Keratinocyte (primary cell): ENCODE data around the gene PLA2G2E. TPM values are rescaled to one million over a fixed set of nuclear protein-coding genes. Genes with fewer than 3 reads are reported as not detected.

ENCODE experiments used
- DNase-seq: peaks from one replicate; pipeline ENCODE4 v3.0.0-alpha.2; 2011; ENCODE audit warnings: low read depth, missing footprints, low spot score
- FAIRE-seq: peaks from 2 replicates; lab custom pipeline; 2011; peaks lifted over from hg19 to GRCh38; lab: Jason Lieb, UNC
- H2AFZ ChIP-seq: 2 replicates; pipeline ENCODE4 v1.6.0; 2012; ENCODE audit warnings: low read length, control low read depth, inconsistent platforms; ENCODE audit not compliant: control insufficient read depth
- H3K27ac ChIP-seq: 2 replicates; pipeline ENCODE4 v1.5.1; 2011; ENCODE audit warnings: low read length; ENCODE audit not compliant: control insufficient read depth, insufficient read depth
- H3K27me3 ChIP-seq: 3 replicates; pipeline ENCODE4 v1.6.0; 2011; ENCODE audit warnings: low read length; ENCODE audit not compliant: control insufficient read depth, insufficient read depth; ENCODE audit errors: extremely low read depth
- H3K36me3 ChIP-seq, 2 experiments: 2 replicates in 1 of 2; 3 replicates in 1 of 2; pipeline ENCODE4 v1.5.1; 2011; ENCODE audit warnings: low read length in 2 of 2, mild to moderate bottlenecking in 1 of 2; ENCODE audit not compliant: control insufficient read depth in 2 of 2, insufficient read depth in 2 of 2; ENCODE audit errors: extremely low read depth in 1 of 2
- H3K4me1 ChIP-seq: 3 replicates; pipeline ENCODE4 v1.5.1; 2011; ENCODE audit warnings: low read length; ENCODE audit not compliant: control insufficient read depth, insufficient read depth; ENCODE audit errors: extremely low read depth
- H3K4me2 ChIP-seq: 3 replicates; pipeline ENCODE4 v1.6.0; 2011; ENCODE audit warnings: low read depth, low read length; ENCODE audit not compliant: control insufficient read depth, insufficient read depth; ENCODE audit errors: extremely low read depth
- H3K4me3 ChIP-seq, 3 experiments: fragments of 200-600 bp in 1 of 3; sonication (generic) in 1 of 3; 2 replicates in 2 of 3; 3 replicates in 1 of 3; pipeline ENCODE4 v1.5.1; 2011 to 2016; ENCODE audit warnings: low read length in 3 of 3, mild to moderate bottlenecking in 3 of 3, control low read depth in 2 of 3, inconsistent platforms in 1 of 3, low read depth in 1 of 3, mixed read lengths in 1 of 3, mixed run types in 1 of 3, moderate library complexity in 1 of 3; ENCODE audit not compliant: control insufficient read depth in 2 of 3, insufficient read depth in 2 of 3; ENCODE audit errors: extremely low read depth in 1 of 3
- H3K79me2 ChIP-seq: 2 replicates; pipeline ENCODE4 v1.6.0; 2012; ENCODE audit warnings: low read length; ENCODE audit not compliant: control insufficient read depth, insufficient read depth
- H3K9ac ChIP-seq: 3 replicates; pipeline ENCODE4 v1.6.0; 2011; ENCODE audit warnings: low read length; ENCODE audit not compliant: control insufficient read depth, insufficient read depth; ENCODE audit errors: extremely low read depth
- H3K9me1 ChIP-seq: 3 replicates; pipeline ENCODE4 v1.6.0; 2011; ENCODE audit warnings: low read length; ENCODE audit not compliant: control insufficient read depth, insufficient read depth; ENCODE audit errors: extremely low read depth
- H3K9me3 ChIP-seq: 2 replicates; pipeline ENCODE4 v1.5.1; 2012; ENCODE audit warnings: low read depth, low read length; ENCODE audit not compliant: control insufficient read depth
- H4K20me1 ChIP-seq: 3 replicates; pipeline ENCODE4 v1.6.0; 2011; ENCODE audit warnings: low read length; ENCODE audit not compliant: control insufficient read depth, insufficient read depth; ENCODE audit errors: extremely low read depth
- EZH2 ChIP-seq: IDR thresholded peaks from one replicate; pipeline ENCODE4 v1.6.1; 2012; ENCODE audit warnings: inconsistent platforms, mild to moderate bottlenecking, low read length, moderate library complexity
- dilution Hi-C: fragments of 300-500 bp; cut with MboI; formaldehyde crosslinking; loops from one replicate; pipeline ENCODE4 v1.7.0; 2020; ENCODE audit warnings: low sequenced_read_pairs; ENCODE audit not compliant: extremely low pct_ligation_motif_present
- polyA plus RNA-seq, 5 experiments: library from polyadenylated mRNA; depleted of rRNA in 3 of 5; stranded (reverse) in 3 of 5; stranded (forward) in 1 of 5; unstranded in 1 of 5; fragments of >200 nt; gene quantifications; 1 replicate in 1 of 5; 2 replicates in 3 of 5; 3 replicates in 1 of 5; pipeline versions ENCODE4 v1.2.1 to v1.2.3, GENCODE V29; 2011 to 2012; ENCODE audit warnings: missing spikeins in 2 of 5, low read depth in 1 of 5, low replicate concordance in 1 of 5
- TF ChIP-seq, protein P1 (sequence below), 3 experiments: IDR thresholded peaks in 1 of 3; conservative IDR thresholded peaks in 1 of 3; optimal IDR thresholded peaks in 1 of 3; 2 replicates in 2 of 3; 3 replicates in 1 of 3; pipeline versions ENCODE3 to v1.5.1; 2011; ENCODE audit warnings: low read length in 3 of 3, mild to moderate bottlenecking in 3 of 3, moderate library complexity in 2 of 3, control low read depth in 1 of 3, inconsistent platforms in 1 of 3; ENCODE audit not compliant: insufficient read depth in 2 of 3; ENCODE audit errors: extremely low read depth in 1 of 3

The PLA2G2E gene
- polyA plus RNA-seq, 1 donor (not counting 4 experiments of a cell fraction or from before 2014, with no cell fraction given): not detected

DNA sequence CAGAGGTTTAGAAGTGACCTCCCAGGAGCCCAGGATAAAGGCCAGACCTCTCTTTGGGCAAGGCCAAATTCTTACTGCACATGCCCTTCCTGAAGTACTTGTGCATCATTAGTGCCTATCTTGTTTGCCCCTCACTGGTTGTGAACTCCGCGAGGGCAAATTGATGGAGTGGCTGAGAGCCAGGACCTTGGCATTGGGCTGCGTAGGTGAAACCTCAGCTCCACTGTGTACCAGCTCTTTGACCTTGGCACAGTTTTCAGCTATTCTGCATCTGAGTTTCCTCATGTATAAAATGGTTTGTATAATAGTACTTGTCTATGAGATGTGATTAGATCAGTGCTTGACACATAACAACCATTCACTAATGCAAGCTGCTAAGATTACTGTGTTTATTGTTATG, 29.7 kb downstream of the PLA2G2E start:
- Histone ChIP-seq H3K9ac (no peak overlapping the region), H3K4me2 (no peak overlapping the region), H3K4me1 (peaks cover 9% of the 10 kb centered on the region), H3K9me3 (no peaks in the 10 kb centered on the region), H3K36me3 (peaks cover 20 to 43% of the 10 kb centered on the region in 2 experiments), H3K9me1 (no peaks in the 10 kb centered on the region), H3K4me3 (no peak overlapping the region), H3K27ac (no peak overlapping the region), H3K79me2 (peaks cover 42% of the 10 kb centered on the region), H4K20me1 (no peaks in the 10 kb centered on the region), H2AFZ (no peak overlapping the region), H3K27me3 (no peaks in the 10 kb centered on the region)
- FAIRE-seq: no peak
- TF ChIP-seq, protein P1, sequence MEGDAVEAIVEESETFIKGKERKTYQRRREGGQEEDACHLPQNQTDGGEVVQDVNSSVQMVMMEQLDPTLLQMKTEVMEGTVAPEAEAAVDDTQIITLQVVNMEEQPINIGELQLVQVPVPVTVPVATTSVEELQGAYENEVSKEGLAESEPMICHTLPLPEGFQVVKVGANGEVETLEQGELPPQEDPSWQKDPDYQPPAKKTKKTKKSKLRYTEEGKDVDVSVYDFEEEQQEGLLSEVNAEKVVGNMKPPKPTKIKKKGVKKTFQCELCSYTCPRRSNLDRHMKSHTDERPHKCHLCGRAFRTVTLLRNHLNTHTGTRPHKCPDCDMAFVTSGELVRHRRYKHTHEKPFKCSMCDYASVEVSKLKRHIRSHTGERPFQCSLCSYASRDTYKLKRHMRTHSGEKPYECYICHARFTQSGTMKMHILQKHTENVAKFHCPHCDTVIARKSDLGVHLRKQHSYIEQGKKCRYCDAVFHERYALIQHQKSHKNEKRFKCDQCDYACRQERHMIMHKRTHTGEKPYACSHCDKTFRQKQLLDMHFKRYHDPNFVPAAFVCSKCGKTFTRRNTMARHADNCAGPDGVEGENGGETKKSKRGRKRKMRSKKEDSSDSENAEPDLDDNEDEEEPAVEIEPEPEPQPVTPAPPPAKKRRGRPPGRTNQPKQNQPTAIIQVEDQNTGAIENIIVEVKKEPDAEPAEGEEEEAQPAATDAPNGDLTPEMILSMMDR (optimal IDR thresholded peaks at IDR 0.05 in 1 of 3, IDR thresholded peaks at IDR 0.05 in 1 of 3, conservative IDR thresholded peaks at IDR 0.05 in 1 of 3; ENCODE audit: extremely low read depth in 1 of 3, insufficient read depth in 2 of 3, low read length in 3 of 3): no peak
- TF ChIP-seq EZH2: no peak
- no peak for DNase-seq
- dilution Hi-C loops: no loop called here

DNA sequence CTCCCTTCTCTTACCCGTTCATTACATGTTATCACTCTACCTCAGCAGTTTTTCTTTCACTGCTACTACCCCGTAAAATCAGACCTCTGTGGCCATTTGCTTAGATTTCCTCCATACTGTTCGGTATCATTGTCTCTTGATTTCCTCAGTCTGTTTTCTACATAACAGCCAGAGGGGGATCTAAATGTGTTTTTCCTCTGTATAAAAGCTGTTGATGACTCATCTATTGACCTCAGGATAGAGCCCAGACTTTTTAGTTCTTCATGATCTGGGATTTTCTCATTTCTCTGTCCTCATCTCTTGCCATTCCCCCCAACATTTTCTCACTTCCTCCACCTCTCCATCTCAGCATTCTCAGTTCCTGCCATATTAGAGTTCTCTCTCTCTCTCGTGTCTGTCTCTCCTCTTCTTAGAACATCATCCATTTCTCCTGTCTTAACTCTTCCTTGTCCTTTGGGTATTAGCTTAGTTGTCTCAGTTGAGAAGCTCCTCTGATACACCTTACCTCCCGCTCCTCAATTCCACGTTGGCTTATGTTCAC, 30.7 kb downstream of the PLA2G2E start:
- Histone ChIP-seq H3K79me2 (peaks cover 52% of the 10 kb centered on the region), H3K27ac (no peak overlapping the region), H3K4me3 (no peak overlapping the region), H3K9me3 (no peaks in the 10 kb centered on the region), H3K4me2 (no peak overlapping the region), H3K9me1 (no peaks in the 10 kb centered on the region), H3K36me3 (peaks cover 19 to 43% of the 10 kb centered on the region in 2 experiments), H3K9ac (no peak overlapping the region), H4K20me1 (no peaks in the 10 kb centered on the region), H2AFZ (no peak overlapping the region), H3K27me3 (no peaks in the 10 kb centered on the region), H3K4me1 (peaks cover 9% of the 10 kb centered on the region)
- no peak for TF ChIP-seq EZH2
- TF ChIP-seq, protein P1 (optimal IDR thresholded peaks at IDR 0.05 in 1 of 3, IDR thresholded peaks at IDR 0.05 in 1 of 3, conservative IDR thresholded peaks at IDR 0.05 in 1 of 3; ENCODE audit: extremely low read depth in 1 of 3, insufficient read depth in 2 of 3, low read length in 3 of 3): no peak
- dilution Hi-C loops: no loop called here
- no peak for FAIRE-seq
- DNase-seq: no peak
